IMR-90 (cell line): Measurements from ENCODE around the gene TAF8. TPM values are rescaled to one million over a fixed set of nuclear protein-coding genes. Genes with fewer than 3 reads are reported as not detected.

Source experiments
- ATAC-seq: fragments of 200-7000 bp; cut with Tn5 transposase; 2 replicates; pipeline ENCODE4 v1.9.1; 2020; ENCODE audit warnings: low read depth, mild to moderate bottlenecking, moderate library complexity
- BruUV-seq: library from RNA; stranded (reverse); fragments of 400-500 nt; replicated peaks from 2 replicates; lab custom pipeline; 2021; lab: Mats Ljungman, UMichigan
- CTCF ChIA-PET: fragments of 300-600 bp; formaldehyde crosslinking; extraction: SDS; loops from one replicate; lab custom pipeline; 2021; ENCODE audit warnings: antibody characterized with exemption; lab: Yijun Ruan, JAX
- POLR2A ChIA-PET: fragments of 300-600 bp; sonication (Branson Sonifier 250); formaldehyde crosslinking; loops from one replicate; lab custom pipeline; 2022; ENCODE audit warnings: antibody characterized with exemption; ENCODE audit not compliant: unreplicated experiment; lab: Charles Lee
- DNase-seq: peaks from one replicate; pipeline ENCODE4 v3.0.0; 2013
- H2AFZ ChIP-seq: replicated peaks from 2 replicates; pipeline ENCODE3; 2013; ENCODE audit warnings: low read length, mild to moderate bottlenecking; ENCODE audit not compliant: poor library complexity
- H2AK5ac ChIP-seq: 2 replicates; pipeline ENCODE4 v1.6.1; 2013; ENCODE audit warnings: low read depth, low read length, inconsistent platforms
- H2AK9ac ChIP-seq: replicated peaks from 2 replicates; pipeline ENCODE3; 2013; ENCODE audit warnings: mild to moderate bottlenecking, low read depth, low read length, moderate library complexity; ENCODE audit not compliant: poor library complexity
- H2BK120ac ChIP-seq: 2 replicates; pipeline ENCODE4 v1.6.1; 2013; ENCODE audit warnings: low read depth, low read length, inconsistent platforms
- H2BK15ac ChIP-seq: 3 replicates; pipeline ENCODE4 v1.6.1; 2013; ENCODE audit warnings: low read depth, low read length, inconsistent platforms
- H2BK20ac ChIP-seq: 2 replicates; pipeline ENCODE4 v1.6.1; 2013; ENCODE audit warnings: low read depth, mild to moderate bottlenecking, inconsistent platforms, low read length, moderate library complexity
- H2BK5ac ChIP-seq: 2 replicates; pipeline ENCODE4 v1.6.1; 2013; ENCODE audit warnings: mild to moderate bottlenecking, low read depth, low read length, inconsistent platforms; ENCODE audit not compliant: poor library complexity, severe bottlenecking
- H3K14ac ChIP-seq: replicated peaks from 2 replicates; pipeline ENCODE4 v1.6.1; 2013; ENCODE audit warnings: low read depth, low read length, inconsistent platforms
- H3K18ac ChIP-seq: 2 replicates; pipeline ENCODE4 v1.6.1; 2013; ENCODE audit warnings: low read depth, low read length, control low read depth
- H3K23ac ChIP-seq: 2 replicates; pipeline ENCODE4 v1.6.1; 2013; ENCODE audit warnings: low read depth, low read length, inconsistent platforms
- H3K27ac ChIP-seq: 2 replicates; pipeline ENCODE4 v1.5.1; 2013; ENCODE audit warnings: mild to moderate bottlenecking, control low read depth, low read length; ENCODE audit not compliant: insufficient read depth
- H3K27me3 ChIP-seq: 2 replicates; pipeline ENCODE4 v1.6.1; 2013; ENCODE audit warnings: low read length; ENCODE audit not compliant: control insufficient read depth, insufficient read depth
- H3K36me3 ChIP-seq: 2 replicates; pipeline ENCODE4 v1.6.1; 2013; ENCODE audit warnings: low read length, mixed read lengths; ENCODE audit not compliant: control insufficient read depth, insufficient read depth
- H3K4ac ChIP-seq: 2 replicates; pipeline ENCODE4 v1.6.1; 2013; ENCODE audit warnings: low read depth, low read length, inconsistent platforms
- H3K4me1 ChIP-seq: 2 replicates; pipeline ENCODE4 v1.6.1; 2013; ENCODE audit warnings: low read length, mixed read lengths; ENCODE audit not compliant: control insufficient read depth, insufficient read depth
- H3K4me2 ChIP-seq: 2 replicates; pipeline ENCODE4 v1.6.1; 2013; ENCODE audit warnings: low read depth, mild to moderate bottlenecking, control low read depth, low read length, moderate library complexity
- H3K4me3 ChIP-seq: 2 replicates; pipeline ENCODE4 v1.5.1; 2013; ENCODE audit warnings: low read depth, mild to moderate bottlenecking, control low read depth, low read length, moderate library complexity; ENCODE audit not compliant: insufficient read depth
- H3K56ac ChIP-seq: 2 replicates; pipeline ENCODE4 v1.6.1; 2013; ENCODE audit warnings: low read length, inconsistent platforms; ENCODE audit not compliant: insufficient read depth; ENCODE audit errors: extremely low read depth
- H3K79me1 ChIP-seq, 2 experiments: 2 replicates each; pipeline ENCODE4 v1.6.1; 2013; ENCODE audit warnings: low read length in 2 of 2, inconsistent platforms in 1 of 2, low read depth in 1 of 2
- H3K9ac ChIP-seq: 2 replicates; pipeline ENCODE4 v1.6.1; 2013; ENCODE audit warnings: low read depth, low read length, control low read depth
- H3K9me1 ChIP-seq: 2 replicates; pipeline ENCODE4 v1.6.1; 2013; ENCODE audit warnings: low read length, inconsistent platforms; ENCODE audit not compliant: insufficient read depth
- H3K9me3 ChIP-seq: 2 replicates; pipeline ENCODE4 v1.6.1; 2013; ENCODE audit warnings: low read length; ENCODE audit not compliant: control insufficient read depth, insufficient read depth
- H4K20me1 ChIP-seq: 2 replicates; pipeline ENCODE4 v1.6.1; 2013; ENCODE audit warnings: low read length, inconsistent platforms; ENCODE audit not compliant: insufficient read depth
- H4K5ac ChIP-seq: 2 replicates; pipeline ENCODE4 v1.6.1; 2013; ENCODE audit warnings: mild to moderate bottlenecking, low read depth, low read length, control low read depth
- H4K8ac ChIP-seq, 2 experiments: 2 replicates each; pipeline ENCODE4 v1.6.1; 2013; ENCODE audit warnings: low read depth in 2 of 2, low read length in 2 of 2, control low read depth in 1 of 2, inconsistent platforms in 1 of 2
- H4K91ac ChIP-seq: 2 replicates; pipeline ENCODE4 v1.6.1; 2013; ENCODE audit warnings: low read depth, low read length, inconsistent platforms; ENCODE audit not compliant: insufficient read depth
- BHLHE40 ChIP-seq: fragments of 150-350 bp; IDR thresholded peaks from 2 replicates; pipeline ENCODE4 v1.6.1; 2016; ENCODE audit warnings: mild to moderate bottlenecking, low read depth, low read length
- CEBPB ChIP-seq: IDR thresholded peaks from 2 replicates; pipeline ENCODE4 v1.6.1; 2012; ENCODE audit warnings: low read depth, low read length, improper control_type of control experiment
- CHD1 ChIP-seq: IDR thresholded peaks from 2 replicates; pipeline ENCODE4 v1.6.1; 2012; ENCODE audit warnings: low read depth, low read length, improper control_type of control experiment
- CTCF ChIP-seq: conservative IDR thresholded peaks from 2 replicates; pipeline ENCODE4 v1.5.1; 2012; ENCODE audit warnings: mild to moderate bottlenecking, low read depth, low read length, improper control_type of control experiment
- ELK1 ChIP-seq: fragments of 150-350 bp; IDR thresholded peaks from 2 replicates; pipeline ENCODE4 v1.6.1; 2016; ENCODE audit warnings: low read depth, mild to moderate bottlenecking, low read length, moderate library complexity, borderline replicate concordance
- FOS ChIP-seq: fragments of 150-350 bp; IDR thresholded peaks from 2 replicates; pipeline ENCODE4 v1.6.1; 2016; ENCODE audit warnings: low read depth, low read length
- MAFK ChIP-seq: IDR thresholded peaks from 2 replicates; pipeline ENCODE4 v1.6.1; 2012; ENCODE audit warnings: low read depth, low read length, improper control_type of control experiment
- MAZ ChIP-seq: IDR thresholded peaks from 2 replicates; pipeline ENCODE4 v1.6.1; 2012; ENCODE audit warnings: low read depth, mild to moderate bottlenecking, low read length, improper control_type of control experiment, moderate library complexity, borderline replicate concordance
- MXI1 ChIP-seq: IDR thresholded peaks from 2 replicates; pipeline ENCODE4 v1.6.1; 2012; ENCODE audit warnings: low read depth, mild to moderate bottlenecking, low read length, moderate library complexity, borderline replicate concordance
- NFE2L2 ChIP-seq: fragments of 150-350 bp; IDR thresholded peaks from 2 replicates; pipeline ENCODE4 v1.6.1; 2016; ENCODE audit warnings: low read depth, mild to moderate bottlenecking, low read length
- POLR2A ChIP-seq: IDR thresholded peaks from 2 replicates; pipeline ENCODE4 v1.6.1; 2012; ENCODE audit warnings: mild to moderate bottlenecking, low read depth, low read length
- RAD21 ChIP-seq: IDR thresholded peaks from 2 replicates; pipeline ENCODE4 v1.6.1; 2012; ENCODE audit warnings: low read length, improper control_type of control experiment
- RCOR1 ChIP-seq: IDR thresholded peaks from 2 replicates; pipeline ENCODE4 v1.6.1; 2012; ENCODE audit warnings: mild to moderate bottlenecking, low read length, improper control_type of control experiment; ENCODE audit not compliant: insufficient replicate concordance
- RFX5 ChIP-seq: IDR thresholded peaks from 2 replicates; pipeline ENCODE4 v1.8.0; 2012; ENCODE audit warnings: low read depth, mild to moderate bottlenecking, low read length, moderate library complexity
- SMC3 ChIP-seq: fragments of 150-350 bp; IDR thresholded peaks from 2 replicates; pipeline ENCODE4 v1.6.1; 2016; ENCODE audit warnings: low read depth, mild to moderate bottlenecking, antibody characterized with exemption, low read length, moderate library complexity
- USF2 ChIP-seq: fragments of 150-350 bp; IDR thresholded peaks from 2 replicates; pipeline ENCODE4 v1.6.1; 2017; ENCODE audit warnings: mild to moderate bottlenecking, antibody characterized with exemption, low read length, low read depth
- WGBS, 2 experiments: methylation state at CpG; one replicate each; pipeline versions ENCODE4 v1.1.5 to v1.1.7; 2013; ENCODE audit warnings: missing lambda C conversion rate in 2 of 2; ENCODE audit not compliant: insufficient read length in 1 of 2; ENCODE audit errors: extremely low coverage in 2 of 2; 5-methylcytosine and 5-hydroxymethylcytosine counted together
- dilution Hi-C: fragments of 300-500 bp; cut with HindIII; formaldehyde crosslinking; loops from one replicate; pipeline ENCODE4 v1.14.3; 2018; ENCODE audit warnings: low sequenced_read_pairs; ENCODE audit not compliant: unreplicated experiment
- in situ Hi-C: fragments of 300-500 bp; cut with MboI; formaldehyde crosslinking; loops from 3 replicates; pipeline ENCODE4 v1.14.3; 2019; ENCODE audit warnings: low sequenced_read_pairs, inconsistent platforms, mixed read lengths
- intact Hi-C: fragments of 100-400 bp; cut with micrococcal nuclease; formaldehyde crosslinking; loops from 2 replicates; pipeline ENCODE4 v1.10.0; 2022
- polyA plus RNA-seq, 3 experiments: library from polyadenylated mRNA; depleted of rRNA; stranded (reverse); fragments of >200 nt; gene quantifications; 2 replicates each; pipeline ENCODE4 v1.2.3, GENCODE V29; 2012; ENCODE audit warnings: low replicate concordance in 1 of 3
- total RNA-seq: library from RNA; depleted of rRNA; stranded (reverse); fragments of >200 nt; gene quantifications from 2 replicates; pipeline ENCODE4 v1.2.3, GENCODE V29; 2012

Gene TAF8
- total and polyA plus RNA-seq, 2 of the 4 experiments (the other 2 are of a cell fraction): 14.3 to 22.8 TPM

GRCh38 chr6:42110683-42111082 lies 60.4 kb downstream of the TAF8 start:
- Histone ChIP-seq H3K18ac (no peak overlapping the region), H4K20me1 (no peaks in the 10 kb centered on the region), H2AK9ac (no peak overlapping the region), H3K9me1 (0 out of 2 replicates have a peak, but pooled peaks cover 7% of the 10 kb centered on the region), H3K9me3 (no peaks in the 10 kb centered on the region), H4K91ac (no peak overlapping the region), H3K27ac (no peak overlapping the region), H3K36me3 (no peaks in the 10 kb centered on the region; the same call in none of the 2 replicates), H2BK20ac (no peak overlapping the region), H3K9ac (no peak overlapping the region), H3K23ac (no peak overlapping the region), H4K8ac (no peak overlapping the region), H2AFZ (no peak overlapping the region), H3K4me3 (no peak overlapping the region), H2BK15ac (no peak overlapping the region), H2BK5ac (no peak overlapping the region), H3K4me1 (no peaks in the 10 kb centered on the region), H4K5ac (no peak overlapping the region), H2AK5ac (no peak overlapping the region), H3K4me2 (no peak overlapping the region), H3K14ac (no peak overlapping the region), H3K4ac (no peak overlapping the region), H3K56ac (no peak overlapping the region), H2BK120ac (no peak overlapping the region), H3K27me3 (no peaks in the 10 kb centered on the region), H3K79me1 (no peaks in the 10 kb centered on the region; a peak in 2 of 4 replicates)
- ATAC-seq (no peak), DNase-seq (no peak)
- no TSS peak for BruUV-seq
- TF ChIP-seq CTCF: no peak
- TF ChIP-seq ELK1: no peak
- TF ChIP-seq RCOR1: no peak
- no peak for TF ChIP-seq RAD21
- TF ChIP-seq CHD1: no peak
- no peak for TF ChIP-seq MXI1
- no peak for TF ChIP-seq FOS
- TF ChIP-seq RFX5: no peak
- no peak for TF ChIP-seq USF2
- no peak for TF ChIP-seq POLR2A
- no peak for TF ChIP-seq MAFK
- TF ChIP-seq CEBPB: no peak
- no peak for TF ChIP-seq BHLHE40
- TF ChIP-seq MAZ: no peak
- no peak for TF ChIP-seq NFE2L2
- TF ChIP-seq SMC3: no peak
- dilution Hi-C loops: no loop called here
- WGBS, 2 experiments: no CpG with 5 or more reads among the region's 3 CpGs
- in situ Hi-C loops: no loop called here
- ChIA-PET POLR2A (no interaction called here), CTCF (interaction anchor here (0.7 kb wide), 1 partner anchor 485 kb away, joined by 4 read pairs; no protein-coding TSS in a partner anchor)
- intact Hi-C loops: no loop called here
